ENCODE measurements around the gene GOLPH3. TPM values are rescaled to one million over a fixed set of nuclear protein-coding genes. Genes with fewer than 3 reads are reported as not detected.
A peak's percentile ranks its signal among the peaks of the same experiment; 100 is the strongest.

GOLPH3 gene
- total and polyA plus RNA-seq, 4 donors = 64.1 to 116 (median 68.5) TPM

DNA sequence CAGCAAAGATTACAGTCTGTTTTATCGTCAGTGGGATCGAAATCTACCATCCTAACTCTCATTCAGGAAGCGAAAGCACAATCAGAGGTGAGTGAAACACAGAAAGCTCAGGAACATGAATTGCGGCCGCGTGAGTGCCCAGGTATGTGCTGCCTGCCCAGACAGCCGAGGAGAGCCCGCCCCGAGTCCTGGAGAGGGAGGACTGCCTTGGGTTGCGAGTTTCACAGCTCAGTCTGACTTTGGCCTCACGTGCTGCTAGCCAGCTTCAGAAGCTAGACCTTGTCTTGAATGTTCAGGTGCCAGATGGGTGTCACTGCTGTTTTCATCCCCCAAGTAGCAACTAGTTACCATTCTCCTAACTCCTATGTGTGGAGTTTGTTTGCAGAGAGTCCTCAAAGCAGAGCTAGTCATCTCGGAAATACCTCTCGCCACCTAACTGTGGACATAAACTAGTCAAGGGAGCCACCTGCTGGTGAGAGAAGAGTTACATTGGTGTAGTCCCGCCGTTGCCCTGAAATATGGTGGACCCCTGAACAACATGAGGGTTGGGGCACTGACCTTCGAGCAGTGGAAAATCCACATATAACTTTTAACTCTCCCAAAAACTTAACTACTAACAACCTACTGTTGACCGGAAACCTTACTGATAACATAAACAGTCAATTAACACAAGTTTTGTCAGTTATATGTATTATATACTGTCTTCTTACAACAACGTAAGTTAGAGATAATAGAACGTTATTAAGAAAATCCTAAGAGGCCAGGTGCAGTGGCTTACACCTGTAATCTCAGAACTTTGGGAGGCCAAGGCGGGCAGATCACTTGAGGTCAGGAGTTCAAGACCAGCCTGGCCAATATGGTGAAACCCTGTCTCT lies 80.9 kb downstream of the GOLPH3 start:
- peak; percentile 61 for TF ChIP-seq CTCF (IDR thresholded peaks at IDR 0.05; ENCODE audit: low read depth, low read length, missing input control)
- TF ChIP-seq SP1 (IDR thresholded peaks at IDR 0.05) = no peak
- no peak for TF ChIP-seq HNF4A (conservative IDR thresholded peaks at IDR 0.05)
- TF ChIP-seq RXRA (IDR thresholded peaks at IDR 0.05) = no peak
- TF ChIP-seq RAD21 (IDR thresholded peaks at IDR 0.05) = peak; percentile 85 to 89
- peak; percentile 14 for TF ChIP-seq YY1 (IDR thresholded peaks at IDR 0.05)
- WGBS = 56% methylated on average over 20 of the region's 20 CpGs
- Histone ChIP-seq H3K9me3 (ENCODE audit: control insufficient read depth in 4 of 4, low read length in 3 of 4) (no peaks in the 10 kb centered on the region), H3K27me3 (ENCODE audit: control insufficient read depth in 4 of 4, insufficient read depth in 4 of 4, low read length in 3 of 4) (no peaks in the 10 kb centered on the region), H3K4me1 (ENCODE audit: control insufficient read depth in 4 of 4, insufficient read depth in 4 of 4, low read length in 3 of 4) (peaks cover 0 to 3% (median 0%) of the 10 kb centered on the region in 4 donors), H3K4me3 (ENCODE audit: low read depth in 1 of 3, low read length in 3 of 3) (no peak overlapping the region), H3K27ac (ENCODE audit: low read depth in 1 of 2, low read length in 2 of 2) (no peak overlapping the region), H3K36me3 (ENCODE audit: control insufficient read depth in 4 of 4, insufficient read depth in 3 of 4, low read depth in 1 of 4, low read length in 3 of 4) (no peaks in the 10 kb centered on the region), H3K9ac (ENCODE audit: low read depth in 1 of 2, low read length in 2 of 2) (no peak overlapping the region)
- peak; percentile 56 for DNase-seq (ENCODE audit: low spot score)

- WGBS = 96% methylated on average over 17 of the region's 17 CpGs
- Histone ChIP-seq H3K4me1 (ENCODE audit: control insufficient read depth in 4 of 4, insufficient read depth in 4 of 4, low read length in 3 of 4) (peaks cover 0 to 3% (median 0%) of the 10 kb centered on the region in 4 donors), H3K36me3 (ENCODE audit: control insufficient read depth in 4 of 4, insufficient read depth in 3 of 4, low read depth in 1 of 4, low read length in 3 of 4) (no peaks in the 10 kb centered on the region), H3K27me3 (ENCODE audit: control insufficient read depth in 4 of 4, insufficient read depth in 4 of 4, low read length in 3 of 4) (no peaks in the 10 kb centered on the region), H3K27ac (ENCODE audit: low read depth in 1 of 2, low read length in 2 of 2) (no peak overlapping the region), H3K4me3 (ENCODE audit: low read depth in 1 of 3, low read length in 3 of 3) (no peak overlapping the region), H3K9ac (ENCODE audit: low read depth in 1 of 2, low read length in 2 of 2) (no peak overlapping the region), H3K9me3 (ENCODE audit: control insufficient read depth in 4 of 4, low read length in 3 of 4) (no peaks in the 10 kb centered on the region)
- no peak for TF ChIP-seq RAD21 (IDR thresholded peaks at IDR 0.05)
- TF ChIP-seq FOXA1 (IDR thresholded peaks at IDR 0.05) = no peak
- TF ChIP-seq NR2F2 (IDR thresholded peaks at IDR 0.05) = no peak
- TF ChIP-seq ZBTB33 (IDR thresholded peaks at IDR 0.05) = no peak
- no peak for TF ChIP-seq SP1 (IDR thresholded peaks at IDR 0.05)
- no peak for TF ChIP-seq EGR1 (IDR thresholded peaks at IDR 0.05; ENCODE audit: low read depth in 2 of 2)
- TF ChIP-seq YY1 (IDR thresholded peaks at IDR 0.05) = no peak
- no peak for TF ChIP-seq HNF4G (IDR thresholded peaks at IDR 0.05)
- TF ChIP-seq FOXA2 (IDR thresholded peaks at IDR 0.05) = no peak
- no peak for TF ChIP-seq HNF4A (conservative IDR thresholded peaks at IDR 0.05)
- no peak for TF ChIP-seq JUND (IDR thresholded peaks at IDR 0.05)
- TF ChIP-seq TAF1 (conservative IDR thresholded peaks at IDR 0.05) = no peak
- TF ChIP-seq, protein P1, sequence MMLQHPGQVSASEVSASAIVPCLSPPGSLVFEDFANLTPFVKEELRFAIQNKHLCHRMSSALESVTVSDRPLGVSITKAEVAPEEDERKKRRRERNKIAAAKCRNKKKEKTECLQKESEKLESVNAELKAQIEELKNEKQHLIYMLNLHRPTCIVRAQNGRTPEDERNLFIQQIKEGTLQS (IDR thresholded peaks at IDR 0.05) = no peak
- TF ChIP-seq CTCF (IDR thresholded peaks at IDR 0.05; ENCODE audit: low read depth, low read length, missing input control) = no peak
- TF ChIP-seq, protein P2, sequence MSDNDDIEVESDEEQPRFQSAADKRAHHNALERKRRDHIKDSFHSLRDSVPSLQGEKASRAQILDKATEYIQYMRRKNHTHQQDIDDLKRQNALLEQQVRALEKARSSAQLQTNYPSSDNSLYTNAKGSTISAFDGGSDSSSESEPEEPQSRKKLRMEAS (IDR thresholded peaks at IDR 0.05) = no peak
- TF ChIP-seq RXRA (IDR thresholded peaks at IDR 0.05) = no peak
- no peak for DNase-seq (ENCODE audit: low spot score)
Measured at GRCh38 chr5:32090755-32091128, 83.4 kb downstream of the GOLPH3 start.
